C4-2B (cell line): ENCODE measurements around the gene PIK3C2G.

Source experiments
- H3K27ac ChIP-seq: fragments of 450-650 bp; 2 replicates; pipeline ENCODE4 v1.5.1; 2017
- CTCF ChIP-seq: fragments of 450-650 bp; conservative IDR thresholded peaks from 2 replicates; pipeline ENCODE4 v1.5.1; 2017; ENCODE audit warnings: mild to moderate bottlenecking
- ZFX ChIP-seq: fragments of 450-650 bp; IDR thresholded peaks from 2 replicates; pipeline ENCODE4 v1.6.1; 2017

PIK3C2G gene

GRCh38 chr12:18389820-18390219 lies 128.5 kb downstream of the PIK3C2G start:
- H3K27ac ChIP-seq, result no peak overlapping the region
- no peak for TF ChIP-seq CTCF
- no peak for TF ChIP-seq ZFX

- TF ChIP-seq CTCF (no peak), ZFX (no peak)
- H3K27ac ChIP-seq, result no peak overlapping the region
These were observed 129.8 kb downstream of the PIK3C2G start for GRCh38 chr12:18391151-18391550.

- H3K27ac ChIP-seq, result no peak overlapping the region
- TF ChIP-seq CTCF (no peak), ZFX (no peak)
These were observed 133.4 kb downstream of the PIK3C2G start for GRCh38 chr12:18394742-18395141.

GRCh38 chr12:18400186-18400585 lies 138.9 kb downstream of the PIK3C2G start:
- no peak overlapping the region for H3K27ac ChIP-seq
- no peak for TF ChIP-seq ZFX
- TF ChIP-seq CTCF, result no peak

GRCh38 chr12:18402872-18403611 lies 141.7 kb downstream of the PIK3C2G start:
- TF ChIP-seq ZFX (no peak), CTCF (no peak)
- H3K27ac ChIP-seq, result no peak overlapping the region

GRCh38 chr12:18411453-18411852 lies 150.1 kb downstream of the PIK3C2G start:
- H3K27ac ChIP-seq, result no peak overlapping the region
- TF ChIP-seq CTCF (no peak), ZFX (no peak)

GRCh38 chr12:18414671-18415070 lies 153.4 kb downstream of the PIK3C2G start:
- TF ChIP-seq ZFX, result no peak
- TF ChIP-seq CTCF, result no peak

More at GRCh38 chr12:18414671-18415070, 153.4 kb downstream of the PIK3C2G start:
- H3K27ac ChIP-seq, result no peak overlapping the region
